Mesodermal cell (in vitro differentiated cells): ENCODE measurements around the gene TCF4.

Source experiments
- H3K27ac ChIP-seq: 2 replicates; pipeline ENCODE4 v1.7.0; 2013; ENCODE audit warnings: mild to moderate bottlenecking, low read depth, low read length, moderate library complexity; ENCODE audit not compliant: severe bottlenecking
- H3K36me3 ChIP-seq: 2 replicates; pipeline ENCODE4 v1.7.1; 2013; ENCODE audit warnings: mild to moderate bottlenecking, low read length, moderate library complexity; ENCODE audit not compliant: control insufficient read depth, insufficient read depth
- H3K4me1 ChIP-seq: one replicate; pipeline ENCODE4 v1.7.1; 2013; ENCODE audit warnings: mild to moderate bottlenecking, low read length; ENCODE audit not compliant: insufficient read depth, control insufficient read depth, poor library complexity, severe bottlenecking
- H3K4me3 ChIP-seq: 2 replicates; pipeline ENCODE4 v1.7.0; 2013; ENCODE audit warnings: low read length, control low read depth, mild to moderate bottlenecking; ENCODE audit not compliant: insufficient read depth, poor library complexity, severe bottlenecking; ENCODE audit errors: extremely low read depth
- H3K9me3 ChIP-seq: 2 replicates; pipeline ENCODE4 v1.7.1; 2013; ENCODE audit warnings: mild to moderate bottlenecking, low read length, moderate library complexity; ENCODE audit not compliant: control insufficient read depth
- WGBS, 2 experiments: methylation state at CpG; one replicate each; pipeline ENCODE4 v1.1.5; 2013; ENCODE audit warnings: missing lambda C conversion rate in 2 of 2; ENCODE audit not compliant: insufficient coverage in 2 of 2; 5-methylcytosine and 5-hydroxymethylcytosine counted together

TCF4 gene

DNA sequence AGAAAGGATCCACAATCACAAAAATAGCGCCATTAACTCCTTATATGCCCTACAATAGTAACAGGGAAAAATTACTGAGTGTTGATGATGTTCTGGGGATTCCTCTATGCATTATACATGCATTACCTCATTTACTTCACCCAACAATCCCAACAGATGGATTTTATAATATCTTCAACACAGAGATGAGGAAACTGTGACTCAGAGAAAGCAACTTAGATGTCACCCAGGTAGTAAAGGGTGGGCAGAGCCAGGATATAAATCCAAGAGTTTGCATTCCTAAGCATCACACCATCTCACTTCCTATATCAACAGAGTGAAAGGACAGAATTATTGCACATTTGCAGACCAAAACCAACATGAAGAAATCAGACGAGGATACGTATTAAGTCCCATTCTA is 144.2 kb downstream of the TCF4 start:
- H3K4me3 ChIP-seq: no peak overlapping the region
- no peak overlapping the region for H3K27ac ChIP-seq
- no CpG with 5 or more reads among the region's 3 CpGs for WGBS, 2 experiments
- peaks cover 10% of the 10 kb centered on the region for H3K9me3 ChIP-seq
- peaks cover 29% of the 10 kb centered on the region for H3K36me3 ChIP-seq
- H3K4me1 ChIP-seq: peaks cover 4% of the 10 kb centered on the region

DNA sequence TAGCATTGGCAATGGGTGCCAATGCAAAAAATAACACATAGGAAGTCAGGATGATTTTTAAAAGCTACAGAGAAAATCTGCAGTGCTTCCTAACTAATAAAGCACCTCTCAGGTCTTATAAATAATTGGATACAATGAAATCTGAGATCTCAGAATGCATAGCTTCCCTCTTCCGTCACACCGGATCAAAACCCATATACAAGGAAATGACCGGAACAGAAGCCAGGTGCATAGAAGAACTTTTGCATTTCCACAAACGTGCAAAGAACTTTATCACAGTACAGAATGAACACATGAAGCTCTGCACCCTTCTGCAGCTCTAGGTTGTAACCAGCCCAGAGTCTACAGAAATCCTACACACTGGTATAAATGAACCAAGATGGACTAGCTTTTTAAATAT is 145.4 kb downstream of the TCF4 start:
- Histone ChIP-seq H3K36me3 (peaks cover 25% of the 10 kb centered on the region), H3K4me3 (no peak overlapping the region), H3K4me1 (peaks cover 4% of the 10 kb centered on the region), H3K9me3 (peaks cover 10% of the 10 kb centered on the region), H3K27ac (no peak overlapping the region)
- 94% methylated on average over 4 of the region's 4 CpGs for WGBS, 2 experiments

DNA sequence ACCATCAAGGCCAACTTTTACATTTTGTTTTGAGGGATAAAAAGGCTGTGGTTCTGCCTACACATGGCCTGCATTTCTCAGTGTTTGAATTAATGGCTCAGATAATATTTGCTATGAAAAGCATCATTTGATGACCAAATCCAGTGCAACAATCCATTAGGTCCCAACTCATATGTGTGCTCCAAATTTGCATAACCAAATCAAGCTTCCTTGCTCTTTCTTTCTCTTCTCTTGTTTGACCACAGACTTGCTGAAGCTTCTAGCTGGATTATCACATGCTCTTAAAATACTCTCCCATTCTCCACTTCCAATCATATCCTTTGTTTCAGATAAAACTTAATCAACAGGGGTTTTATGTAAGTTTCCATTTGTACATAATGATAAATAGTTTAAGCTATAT is 147.0 kb downstream of the TCF4 start:
- H3K36me3 ChIP-seq: peaks cover 11% of the 10 kb centered on the region
- H3K4me1 ChIP-seq: peaks cover 4% of the 10 kb centered on the region
- no peak overlapping the region for H3K27ac ChIP-seq
- H3K9me3 ChIP-seq: peaks cover 5% of the 10 kb centered on the region
- H3K4me3 ChIP-seq: no peak overlapping the region

DNA sequence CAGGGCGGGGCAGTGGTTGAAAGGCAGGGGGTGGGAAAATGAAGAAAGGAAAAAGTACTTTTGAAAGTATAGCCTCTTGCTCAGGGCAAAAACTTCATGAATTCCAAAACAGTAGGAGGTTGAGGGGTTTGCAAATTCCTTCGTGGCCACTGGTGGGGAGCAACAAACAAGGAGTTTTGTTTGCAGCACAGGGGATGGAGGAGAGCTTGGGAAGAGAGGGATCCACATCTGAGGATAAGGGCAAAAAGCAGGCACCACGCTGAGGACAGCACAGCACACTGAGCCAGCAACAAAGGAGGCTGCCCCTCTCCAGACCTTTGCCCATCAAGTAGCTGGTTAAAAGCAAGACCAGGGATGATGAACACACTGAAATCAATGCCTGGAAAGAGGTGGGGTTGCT is 148.9 kb downstream of the TCF4 start:
- H3K4me3 ChIP-seq: no peak overlapping the region
- H3K4me1 ChIP-seq: peaks cover 4% of the 10 kb centered on the region
- H3K27ac ChIP-seq: no peak overlapping the region
- WGBS, 2 experiments: 6 to 9% methylated on average over 1 to 3 of the region's 3 CpGs
- H3K9me3 ChIP-seq: no peaks in the 10 kb centered on the region
- peaks cover 4% of the 10 kb centered on the region for H3K36me3 ChIP-seq

DNA sequence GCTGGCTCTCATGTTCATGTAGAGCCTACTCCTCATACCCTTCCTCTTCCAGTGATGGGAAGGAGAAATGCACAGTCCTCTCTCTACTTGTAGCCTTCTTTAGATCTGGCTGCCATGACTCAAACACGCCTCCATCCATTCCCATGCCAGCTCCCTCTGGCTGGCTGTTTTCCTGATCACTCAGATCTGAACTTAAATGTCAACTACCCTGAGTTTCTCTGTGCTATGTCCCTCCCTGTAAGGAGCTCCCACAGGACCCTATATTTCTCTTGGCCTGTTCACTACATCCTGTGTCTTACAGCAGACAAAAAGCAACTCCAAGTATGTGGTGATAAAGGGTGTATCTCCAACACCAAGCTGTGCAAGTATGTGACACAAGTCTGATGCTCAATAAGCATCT is 152.4 kb downstream of the TCF4 start:
- Histone ChIP-seq H3K27ac (no peak overlapping the region), H3K9me3 (no peaks in the 10 kb centered on the region), H3K4me3 (no peak overlapping the region), H3K36me3 (peaks cover 8% of the 10 kb centered on the region), H3K4me1 (peaks cover 15% of the 10 kb centered on the region)
- WGBS, 2 experiments: 89 to 100% methylated on average over 1 of the region's 1 CpG

DNA sequence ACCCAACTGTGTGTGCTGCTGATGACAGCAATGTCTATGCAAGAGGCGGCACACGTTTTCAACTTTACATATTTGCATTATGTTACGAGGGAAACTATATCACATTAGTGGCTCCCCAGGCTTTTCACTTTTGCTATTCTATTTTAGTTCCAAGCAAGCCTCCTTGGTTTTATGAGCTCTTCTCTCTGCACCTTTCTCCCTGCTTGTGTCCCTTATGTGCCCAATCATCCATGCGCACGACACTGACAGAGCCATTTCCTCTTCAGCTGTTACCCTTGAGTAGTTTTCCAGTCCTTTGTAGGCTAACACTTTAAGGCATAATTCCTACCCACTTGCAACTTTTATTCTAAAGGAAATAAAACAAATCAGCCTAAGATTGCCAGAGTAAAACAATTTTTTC is 154.3 kb downstream of the TCF4 start:
- no peak overlapping the region for H3K4me3 ChIP-seq
- peaks cover 17% of the 10 kb centered on the region for H3K4me1 ChIP-seq
- H3K27ac ChIP-seq: peak overlapping the region; percentile 38
- no peaks in the 10 kb centered on the region for H3K9me3 ChIP-seq
- WGBS, 2 experiments: 87 to 94% methylated on average over 5 of the region's 5 CpGs
- peaks cover 12% of the 10 kb centered on the region for H3K36me3 ChIP-seq

DNA sequence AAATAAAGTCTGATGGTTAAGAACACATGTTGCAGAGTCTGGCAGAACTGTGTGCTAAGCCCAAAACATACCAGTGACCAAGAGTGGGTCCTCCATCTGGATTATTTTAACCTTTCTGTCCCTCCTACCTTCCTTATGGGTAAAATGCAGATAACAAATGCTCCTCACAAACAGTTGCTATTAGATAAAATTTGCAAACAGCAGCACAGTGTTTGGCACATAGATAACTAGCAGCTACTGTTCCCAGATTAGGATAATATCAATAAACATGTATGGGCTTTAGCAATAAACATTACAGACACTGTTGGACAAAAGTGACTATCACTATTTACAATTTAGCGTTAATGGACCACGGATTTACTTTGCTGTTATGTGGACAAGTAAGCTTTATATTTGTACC is 154.9 kb downstream of the TCF4 start:
- no CpG with 5 or more reads among the region's 2 CpGs for WGBS, 2 experiments
- Histone ChIP-seq H3K9me3 (no peaks in the 10 kb centered on the region), H3K4me1 (peaks cover 17% of the 10 kb centered on the region), H3K4me3 (no peak overlapping the region), H3K27ac (peak overlapping the region; percentile 1), H3K36me3 (peaks cover 12% of the 10 kb centered on the region)

DNA sequence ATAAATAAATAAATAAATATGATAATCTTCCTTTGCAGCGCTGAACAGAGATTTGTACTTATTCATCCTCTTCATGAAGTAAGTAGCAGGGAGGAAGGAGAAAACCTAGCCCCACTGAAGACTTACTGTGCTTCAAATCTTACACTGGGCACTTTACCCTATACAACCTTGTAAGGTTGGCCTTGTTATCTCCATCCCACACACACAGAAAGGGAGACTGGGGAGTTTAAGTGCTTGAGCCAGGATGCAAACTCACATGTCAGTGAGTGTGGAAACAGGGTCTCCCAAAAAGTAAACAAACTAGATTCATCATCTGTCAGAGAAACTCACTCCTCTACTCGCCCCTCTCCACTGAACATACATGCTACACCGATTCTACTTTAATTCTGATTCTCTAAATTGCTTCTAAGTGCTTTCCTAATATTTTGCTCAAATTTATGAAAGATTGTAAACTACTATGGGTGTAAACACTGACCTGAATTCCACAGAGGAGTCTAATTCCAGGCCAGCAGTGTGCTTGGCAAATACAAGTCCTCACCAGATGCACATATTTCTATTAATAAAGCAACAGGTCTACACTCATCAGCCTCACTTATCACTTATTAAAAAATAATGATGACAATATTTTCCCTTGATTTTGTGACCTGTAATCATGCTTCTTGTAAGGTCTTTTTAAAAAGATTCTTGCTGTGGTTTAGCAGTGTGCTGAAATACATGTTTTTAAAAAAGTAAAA is 155.5 kb downstream of the TCF4 start:
- peaks cover 12% of the 10 kb centered on the region for H3K36me3 ChIP-seq
- WGBS, 2 experiments: 100% methylated on average over 1 to 2 of the region's 3 CpGs
- H3K27ac ChIP-seq: peak overlapping the region; percentile 31
- H3K9me3 ChIP-seq: no peaks in the 10 kb centered on the region
- peaks cover 17% of the 10 kb centered on the region for H3K4me1 ChIP-seq
- no peak overlapping the region for H3K4me3 ChIP-seq

DNA sequence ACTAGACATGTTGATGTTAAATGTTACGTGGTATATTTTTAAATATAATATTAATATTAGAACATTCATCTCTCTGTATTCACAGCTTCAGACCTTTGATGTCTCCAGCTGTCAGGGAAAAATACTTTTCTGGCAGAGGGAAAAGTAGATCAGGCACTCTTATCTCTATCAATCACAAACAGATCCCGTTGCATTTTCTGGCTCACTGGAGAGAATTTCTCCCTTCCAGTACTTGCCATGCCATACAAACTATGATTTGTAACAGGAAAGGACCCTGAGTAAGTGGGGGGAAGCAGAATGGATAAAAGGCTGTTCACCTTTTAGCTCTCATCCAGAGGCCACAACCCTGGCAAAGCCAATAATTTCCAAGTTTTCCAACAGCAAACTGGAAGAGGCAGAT is 158.0 kb downstream of the TCF4 start:
- H3K9me3 ChIP-seq: no peaks in the 10 kb centered on the region
- H3K27ac ChIP-seq: peak overlapping the region; percentile 70
- H3K4me3 ChIP-seq: no peak overlapping the region
- peaks cover 8% of the 10 kb centered on the region for H3K36me3 ChIP-seq
- no CpG with 5 or more reads among the region's 2 CpGs for WGBS, 2 experiments
- peaks cover 17% of the 10 kb centered on the region for H3K4me1 ChIP-seq

DNA sequence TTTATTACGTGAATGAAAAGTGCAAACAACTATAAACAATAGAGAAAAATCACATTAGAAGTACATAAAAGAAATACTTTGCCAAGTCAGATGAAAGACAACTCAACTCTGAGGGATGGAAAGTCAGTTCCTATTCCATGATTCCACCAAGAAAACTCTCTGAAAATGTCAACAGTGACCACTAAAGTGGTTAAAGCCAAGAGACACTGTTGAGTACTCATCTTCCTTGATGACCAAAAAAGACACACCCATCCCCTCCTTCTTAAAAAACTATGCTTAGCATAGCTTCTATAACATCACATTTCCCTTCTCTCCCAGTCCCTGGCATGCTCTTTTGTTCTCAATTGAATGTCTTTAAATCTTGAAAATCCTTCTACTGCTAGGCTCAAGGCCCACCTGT is 160.0 kb downstream of the TCF4 start:
- H3K36me3 ChIP-seq: peaks cover 8% of the 10 kb centered on the region
- no peak overlapping the region for H3K27ac ChIP-seq
- no CpG with 5 or more reads among the region's 1 CpG for WGBS, 2 experiments
- H3K4me3 ChIP-seq: no peak overlapping the region
- no peaks in the 10 kb centered on the region for H3K9me3 ChIP-seq
- peaks cover 20% of the 10 kb centered on the region for H3K4me1 ChIP-seq

DNA sequence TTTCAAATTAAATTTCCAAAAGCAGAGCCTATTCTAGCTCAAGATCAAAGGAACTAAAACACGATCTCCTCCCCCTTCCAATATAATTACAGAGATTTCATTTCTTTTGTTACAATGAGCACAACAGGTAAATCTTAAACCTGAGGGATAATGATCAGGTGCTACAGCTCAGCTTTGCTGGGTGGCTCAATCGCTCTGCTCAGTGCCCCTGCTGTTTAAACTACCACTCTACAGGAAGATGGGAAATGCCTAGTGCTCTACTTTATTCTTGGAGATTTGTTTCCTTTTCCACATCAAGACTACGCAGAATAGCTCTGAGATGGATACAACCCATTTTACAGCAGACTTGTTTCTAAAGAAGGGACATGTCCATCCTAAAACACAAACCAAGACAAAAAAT is 162.3 kb downstream of the TCF4 start:
- no peaks in the 10 kb centered on the region for H3K9me3 ChIP-seq
- no CpG with 5 or more reads among the region's 3 CpGs for WGBS, 2 experiments
- H3K36me3 ChIP-seq: peaks cover 4% of the 10 kb centered on the region
- peaks cover 36% of the 10 kb centered on the region for H3K4me1 ChIP-seq
- H3K4me3 ChIP-seq: no peak overlapping the region
- H3K27ac ChIP-seq: no peak overlapping the region
